GM23248 (cell line): ENCODE measurements around the gene ACY1.

ENCODE experiments used
- EZH2 ChIP-seq: fragments of 200-600 bp; sonication (generic); IDR thresholded peaks from 2 replicates; pipeline ENCODE4 v1.6.1; 2018; ENCODE audit warnings: antibody characterized with exemption, mild to moderate bottlenecking; ENCODE audit not compliant: insufficient read depth, poor library complexity, severe bottlenecking
- EZH2phosphoT487 ChIP-seq: fragments of 200-600 bp; sonication (generic); IDR thresholded peaks from 2 replicates; pipeline ENCODE4 v1.6.1; 2018; ENCODE audit warnings: antibody characterized with exemption, moderate library complexity, mild to moderate bottlenecking, low read depth; ENCODE audit not compliant: insufficient read depth

GRCh38 chr3:52017586-52017985 lies 34.3 kb downstream of the ACY1 start:
- no peak for TF ChIP-seq EZH2
- no peak for TF ChIP-seq EZH2phosphoT487
